ENCODE measurements around the gene LGR6.
"Not testable (repeated sequence)": the region's sequence is repeated elsewhere in the genome, so short reads cannot be mapped to it uniquely, and the experiment has no call there.

Gene LGR6, protein sequence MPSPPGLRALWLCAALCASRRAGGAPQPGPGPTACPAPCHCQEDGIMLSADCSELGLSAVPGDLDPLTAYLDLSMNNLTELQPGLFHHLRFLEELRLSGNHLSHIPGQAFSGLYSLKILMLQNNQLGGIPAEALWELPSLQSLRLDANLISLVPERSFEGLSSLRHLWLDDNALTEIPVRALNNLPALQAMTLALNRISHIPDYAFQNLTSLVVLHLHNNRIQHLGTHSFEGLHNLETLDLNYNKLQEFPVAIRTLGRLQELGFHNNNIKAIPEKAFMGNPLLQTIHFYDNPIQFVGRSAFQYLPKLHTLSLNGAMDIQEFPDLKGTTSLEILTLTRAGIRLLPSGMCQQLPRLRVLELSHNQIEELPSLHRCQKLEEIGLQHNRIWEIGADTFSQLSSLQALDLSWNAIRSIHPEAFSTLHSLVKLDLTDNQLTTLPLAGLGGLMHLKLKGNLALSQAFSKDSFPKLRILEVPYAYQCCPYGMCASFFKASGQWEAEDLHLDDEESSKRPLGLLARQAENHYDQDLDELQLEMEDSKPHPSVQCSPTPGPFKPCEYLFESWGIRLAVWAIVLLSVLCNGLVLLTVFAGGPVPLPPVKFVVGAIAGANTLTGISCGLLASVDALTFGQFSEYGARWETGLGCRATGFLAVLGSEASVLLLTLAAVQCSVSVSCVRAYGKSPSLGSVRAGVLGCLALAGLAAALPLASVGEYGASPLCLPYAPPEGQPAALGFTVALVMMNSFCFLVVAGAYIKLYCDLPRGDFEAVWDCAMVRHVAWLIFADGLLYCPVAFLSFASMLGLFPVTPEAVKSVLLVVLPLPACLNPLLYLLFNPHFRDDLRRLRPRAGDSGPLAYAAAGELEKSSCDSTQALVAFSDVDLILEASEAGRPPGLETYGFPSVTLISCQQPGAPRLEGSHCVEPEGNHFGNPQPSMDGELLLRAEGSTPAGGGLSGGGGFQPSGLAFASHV

GRCh38 chr1:202193614-202194327 is at the start of gene LGR6:
Gene LGR6 (plus strand): TSS chr1:202193799. CDS start chr1:202193990, 191 bp downstream.
- DNase-seq = no peak

GRCh38 chr1:202144402-202145067 is 49.1 kb upstream of the LGR6 start, which contains the start of gene ARL8A:
Gene ARL8A (minus strand): TSS chr1:202144737. CDS start chr1:202144572, 165 bp downstream.
- peak; percentile 34 for DNase-seq

- DNase-seq = no peak
Measured at GRCh38 chr1:202145068-202145743, 48.4 kb upstream of the LGR6 start.

GRCh38 chr1:202145744-202146140 is 47.9 kb upstream of the LGR6 start:
- not testable (repeated sequence) for DNase-seq

DNA sequence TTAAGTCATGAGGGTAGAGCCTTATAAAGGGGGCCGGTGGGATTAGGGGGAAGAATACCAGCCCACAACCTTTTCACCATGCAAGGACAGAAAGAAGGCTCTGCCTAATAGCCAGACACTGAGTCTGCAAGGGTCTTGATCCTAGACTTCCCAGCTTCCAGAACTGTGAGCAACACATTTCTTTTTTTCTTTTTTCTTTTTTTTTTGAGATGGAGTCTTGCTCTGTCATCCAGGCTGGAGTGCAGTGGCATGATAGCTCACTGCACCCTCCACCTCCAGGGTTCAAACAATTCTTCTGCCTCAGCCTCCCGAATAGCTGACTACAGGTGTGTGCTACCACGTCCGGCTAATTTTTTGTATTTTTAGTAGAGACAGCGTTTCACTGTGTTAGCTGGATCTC is 47.3 kb upstream of the LGR6 start:
- no peak for DNase-seq

DNA sequence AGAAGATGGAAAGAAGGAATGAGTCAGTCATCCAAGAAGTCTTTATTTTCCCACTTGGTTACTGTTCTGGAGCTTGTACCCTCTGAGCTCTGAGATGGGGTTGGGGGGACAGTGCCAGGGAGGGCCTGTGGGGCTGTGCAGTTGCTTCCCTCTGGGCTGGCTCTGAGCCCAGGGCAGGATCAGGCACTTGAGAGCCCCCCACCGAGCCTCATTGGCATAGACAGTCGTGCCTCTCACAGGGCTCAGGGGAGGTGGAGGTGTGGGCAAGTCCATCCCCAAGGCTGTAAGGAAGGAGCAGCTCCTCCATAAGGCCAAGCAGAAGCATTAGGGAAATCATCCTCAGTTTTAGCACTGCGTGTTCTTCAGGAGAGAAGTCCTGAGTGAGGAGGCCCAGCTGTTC is 46.6 kb upstream of the LGR6 start:
- DNase-seq = no peak

DNA sequence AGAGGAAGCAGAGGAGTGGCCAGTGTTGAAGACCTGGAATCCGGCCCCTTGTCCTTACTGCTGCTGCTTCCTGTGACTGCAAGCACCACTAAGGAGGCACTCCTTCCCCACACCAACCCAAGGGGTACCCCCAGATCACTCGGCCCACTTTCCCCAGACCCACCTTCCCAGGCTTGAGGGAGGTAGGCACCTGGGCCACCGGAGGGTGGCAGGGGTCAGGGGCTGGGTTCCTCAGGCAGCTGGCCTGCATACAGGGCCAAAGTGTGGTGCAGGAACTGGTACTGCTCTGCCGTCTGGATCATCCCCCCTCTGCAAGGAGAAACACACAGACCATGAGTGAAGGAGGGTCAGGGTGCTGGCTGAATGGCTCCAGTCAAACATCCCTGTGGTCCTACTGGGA is 45.2 kb upstream of the LGR6 start:
- no peak for DNase-seq

- DNase-seq = no peak
Measured at GRCh38 chr1:202149566-202149965, 44.0 kb upstream of the LGR6 start.

- DNase-seq = no peak
Measured at GRCh38 chr1:202150187-202150586, 43.4 kb upstream of the LGR6 start.

DNA sequence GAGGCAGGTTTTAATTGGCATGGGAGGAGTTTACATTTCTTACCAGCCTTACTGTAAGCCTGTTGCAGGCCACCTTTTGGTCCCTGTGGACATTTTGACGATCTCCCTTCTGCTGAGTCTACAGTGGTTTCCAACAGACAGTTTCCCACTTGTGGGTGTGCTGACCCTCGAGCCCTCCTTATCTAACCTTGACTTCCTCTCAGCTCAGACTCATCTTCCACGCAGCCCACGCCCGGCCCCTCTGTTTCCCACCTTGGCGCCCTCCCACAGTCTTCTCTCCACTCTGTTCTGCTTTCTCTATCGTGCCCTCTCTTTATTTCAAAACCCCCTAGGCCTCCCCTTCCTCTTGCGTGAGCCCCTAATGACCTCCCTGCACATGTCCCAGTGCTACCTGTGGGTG is 43.0 kb upstream of the LGR6 start:
- DNase-seq = no peak

DNA sequence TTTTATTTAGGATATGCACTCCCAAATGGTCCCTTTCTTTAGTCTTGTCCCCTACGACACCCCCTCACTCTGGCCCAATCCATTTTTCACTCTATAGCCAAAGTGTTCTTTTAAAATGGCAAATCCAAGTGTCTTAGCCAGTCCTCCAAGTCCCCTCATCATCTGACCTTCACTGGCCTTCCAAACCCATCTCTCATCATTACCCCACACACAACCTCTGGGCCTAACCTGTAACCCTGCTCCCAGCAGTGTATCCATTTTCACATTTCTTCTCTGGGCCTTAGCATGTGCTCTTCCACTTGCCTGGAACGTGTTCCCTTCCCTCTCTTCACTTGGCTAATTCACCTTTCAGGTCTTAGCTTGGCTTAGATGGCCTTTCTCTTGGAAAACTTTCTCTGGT is 42.6 kb upstream of the LGR6 start:
- DNase-seq = no peak

- no peak for DNase-seq
Measured at GRCh38 chr1:202152399-202152798, 41.2 kb upstream of the LGR6 start.

- no peak for DNase-seq
Measured at GRCh38 chr1:202153284-202153683, 40.3 kb upstream of the LGR6 start.

DNA sequence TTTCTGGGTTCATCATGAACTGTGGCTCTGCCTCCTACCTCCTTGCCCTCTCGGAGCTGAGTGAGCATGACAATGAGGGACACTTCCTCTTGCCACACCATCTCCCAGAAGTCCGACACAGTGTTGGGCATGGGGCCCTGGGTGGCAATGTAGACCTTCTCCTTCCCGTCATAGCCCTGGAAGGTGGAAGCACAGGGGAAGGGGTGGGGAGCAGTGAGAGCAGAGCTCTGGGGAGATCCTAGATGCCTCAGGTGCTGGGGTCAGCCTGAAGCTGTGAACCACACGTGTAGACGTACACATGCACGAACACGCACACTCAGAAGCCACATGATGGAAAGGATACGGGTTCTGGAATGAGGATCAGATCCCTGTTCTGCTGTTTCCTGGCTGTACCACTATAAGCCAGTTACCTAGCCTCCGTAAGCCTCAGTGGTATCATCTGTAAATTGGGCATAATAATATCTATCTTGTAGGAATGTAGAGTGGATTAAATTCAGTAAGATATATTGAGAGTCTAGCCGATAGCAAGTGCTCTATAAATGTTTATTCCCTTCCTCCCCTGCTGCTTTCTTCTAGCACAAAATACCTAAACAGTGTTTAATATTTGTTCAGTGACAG is 39.3 kb upstream of the LGR6 start:
- DNase-seq = no peak

GRCh38 chr1:202154766-202155477 is 38.7 kb upstream of the LGR6 start:
- peak; percentile 58 to 62 for DNase-seq

GRCh38 chr1:202155478-202156021 is 38.0 kb upstream of the LGR6 start:
- peak in 1 of 2 experiments; percentile 44 for DNase-seq

DNA sequence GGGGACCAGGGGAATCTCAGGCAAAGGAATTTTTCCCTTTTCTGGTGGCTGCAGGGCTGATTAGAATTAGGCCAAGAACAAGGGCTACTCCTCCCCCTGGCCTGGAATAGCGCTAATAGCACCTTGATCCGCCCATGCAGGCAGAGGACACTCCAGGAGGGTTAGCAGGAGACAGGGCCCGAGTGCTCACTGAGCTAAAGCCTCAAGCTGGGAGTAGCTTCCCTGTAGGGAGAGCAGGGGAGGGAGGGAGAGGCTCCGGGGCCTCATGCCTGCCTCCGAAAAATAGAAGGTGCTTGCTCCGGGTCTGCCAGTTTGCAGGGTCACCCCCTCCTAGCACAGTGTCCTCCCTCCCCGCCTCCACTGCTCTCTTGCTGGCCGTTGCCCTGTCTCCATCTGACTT is 37.0 kb upstream of the LGR6 start:
- no peak for DNase-seq

GRCh38 chr1:202157945-202158344 is 35.7 kb upstream of the LGR6 start:
- no peak for DNase-seq

DNA sequence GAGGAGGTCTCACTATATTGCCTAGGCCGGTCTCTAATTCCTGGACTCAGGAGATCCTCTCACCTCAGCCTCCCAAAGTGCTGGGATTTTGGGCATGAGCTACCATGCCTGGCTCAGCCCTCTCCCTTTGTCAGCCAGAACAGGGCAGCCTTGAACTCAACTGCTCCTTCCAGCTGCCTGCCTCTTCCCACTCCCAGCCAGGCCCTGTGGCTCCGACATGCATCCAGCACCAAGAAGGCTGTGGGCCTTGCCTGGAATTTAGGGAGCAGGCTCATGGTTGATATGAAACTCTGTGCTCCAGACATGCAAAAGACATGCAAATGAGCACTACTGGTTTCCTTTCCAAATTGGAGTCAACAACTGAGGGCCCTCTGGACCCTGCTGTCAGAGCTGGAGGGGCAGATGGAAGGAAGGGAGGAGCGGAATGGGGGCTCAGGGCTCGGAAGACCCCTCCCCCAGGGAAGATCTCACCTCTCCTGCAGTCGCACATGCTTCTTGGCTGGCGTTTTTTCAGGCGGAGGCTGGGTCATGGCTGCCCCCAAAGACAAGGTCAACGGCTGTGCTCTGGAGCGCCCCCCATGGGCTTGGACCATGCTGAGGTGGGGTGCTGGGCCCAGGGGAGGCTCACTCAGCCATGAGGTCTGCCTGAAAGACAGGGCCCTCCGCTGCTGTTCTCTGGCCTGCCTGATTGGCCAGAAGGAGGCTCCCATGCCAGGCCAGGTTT is 34.6 kb upstream of the LGR6 start:
- no peak for DNase-seq

Measured in SHP77 (cell line).